ENCODE results near the gene YIPF7.
A peak's percentile ranks its signal among the peaks of the same experiment; 100 is the strongest.

Gene YIPF7

DNA sequence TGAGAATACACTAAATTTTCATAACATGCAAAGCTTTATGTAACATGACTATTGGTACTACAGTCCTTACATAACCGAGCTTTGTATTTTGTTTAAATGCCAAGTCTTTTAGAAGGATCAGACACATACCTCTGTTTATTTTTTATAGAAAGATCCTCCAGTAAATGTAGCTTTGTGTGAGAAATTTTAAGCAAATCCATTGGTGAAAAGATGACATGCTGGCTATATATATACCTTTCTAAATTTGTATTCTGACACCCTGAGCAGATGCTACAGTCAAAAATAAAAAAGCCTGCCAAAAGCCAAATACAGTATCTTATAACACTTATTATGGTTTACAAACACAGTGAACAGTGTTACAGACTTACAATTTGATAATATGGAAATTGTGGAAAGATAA lies at the start of gene YIPF7:
Gene YIPF7 (minus strand): TSS at position 201 of the 400 bp plus-strand sequence. CDS start 1,525 bp downstream, outside the sequence.
- TF ChIP-seq, protein P1, sequence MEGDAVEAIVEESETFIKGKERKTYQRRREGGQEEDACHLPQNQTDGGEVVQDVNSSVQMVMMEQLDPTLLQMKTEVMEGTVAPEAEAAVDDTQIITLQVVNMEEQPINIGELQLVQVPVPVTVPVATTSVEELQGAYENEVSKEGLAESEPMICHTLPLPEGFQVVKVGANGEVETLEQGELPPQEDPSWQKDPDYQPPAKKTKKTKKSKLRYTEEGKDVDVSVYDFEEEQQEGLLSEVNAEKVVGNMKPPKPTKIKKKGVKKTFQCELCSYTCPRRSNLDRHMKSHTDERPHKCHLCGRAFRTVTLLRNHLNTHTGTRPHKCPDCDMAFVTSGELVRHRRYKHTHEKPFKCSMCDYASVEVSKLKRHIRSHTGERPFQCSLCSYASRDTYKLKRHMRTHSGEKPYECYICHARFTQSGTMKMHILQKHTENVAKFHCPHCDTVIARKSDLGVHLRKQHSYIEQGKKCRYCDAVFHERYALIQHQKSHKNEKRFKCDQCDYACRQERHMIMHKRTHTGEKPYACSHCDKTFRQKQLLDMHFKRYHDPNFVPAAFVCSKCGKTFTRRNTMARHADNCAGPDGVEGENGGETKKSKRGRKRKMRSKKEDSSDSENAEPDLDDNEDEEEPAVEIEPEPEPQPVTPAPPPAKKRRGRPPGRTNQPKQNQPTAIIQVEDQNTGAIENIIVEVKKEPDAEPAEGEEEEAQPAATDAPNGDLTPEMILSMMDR (conservative IDR thresholded peaks at IDR 0.05; ENCODE audit: low read depth, low read length) = no peak
- H3K4me3 ChIP-seq (ENCODE audit: low read depth, low read length) = no peak within 1 kb of the TSS
- no peak for DNase-seq (ENCODE audit: low read depth)

DNA sequence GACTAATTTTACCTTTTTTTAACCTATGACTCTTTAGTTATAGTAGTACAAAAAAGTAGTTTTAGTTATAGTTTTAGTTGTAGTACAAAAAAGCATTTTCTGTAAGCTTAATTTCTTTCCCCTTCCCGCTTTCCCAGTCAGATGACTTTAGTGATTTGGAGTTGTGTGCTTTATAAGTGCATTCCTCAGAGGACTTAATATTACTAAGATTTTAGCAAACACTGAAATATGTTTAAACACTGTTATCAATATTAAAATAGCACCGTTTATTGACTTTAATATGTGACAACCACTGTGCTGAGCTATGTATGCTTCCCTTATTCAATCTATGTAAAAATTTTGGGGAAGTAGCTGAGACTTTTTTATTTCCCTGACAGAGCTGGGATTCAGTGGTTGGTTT lies 49.6 kb upstream of the YIPF7 start:
- H3K4me3 ChIP-seq (ENCODE audit: low read depth, low read length) = no peak overlapping the region
- TF ChIP-seq, protein P1 (conservative IDR thresholded peaks at IDR 0.05; ENCODE audit: low read depth, low read length) = no peak
- DNase-seq (ENCODE audit: low read depth) = no peak

DNA sequence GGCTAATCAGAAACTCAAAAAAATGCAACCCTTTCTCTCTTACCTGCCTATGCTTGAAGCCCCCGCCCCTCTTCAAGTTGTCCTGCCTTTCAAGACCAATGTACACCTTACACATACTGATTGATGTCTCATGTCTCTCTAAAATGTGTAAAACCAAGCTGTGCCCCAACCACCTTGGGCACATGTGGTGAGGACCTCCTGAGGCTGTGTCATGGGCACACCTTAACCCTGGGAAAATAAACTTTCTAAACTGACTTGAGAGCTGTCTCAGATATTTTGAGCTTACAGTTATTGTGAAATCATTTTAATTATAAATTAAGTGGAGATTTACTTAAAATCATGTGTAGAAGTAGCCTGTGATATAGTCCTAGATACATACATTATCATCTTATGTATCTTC lies 49.0 kb upstream of the YIPF7 start:
- TF ChIP-seq, protein P1 (conservative IDR thresholded peaks at IDR 0.05; ENCODE audit: low read depth, low read length) = no peak
- no peak overlapping the region for H3K4me3 ChIP-seq (ENCODE audit: low read depth, low read length)
- DNase-seq (ENCODE audit: low read depth) = no peak

DNA sequence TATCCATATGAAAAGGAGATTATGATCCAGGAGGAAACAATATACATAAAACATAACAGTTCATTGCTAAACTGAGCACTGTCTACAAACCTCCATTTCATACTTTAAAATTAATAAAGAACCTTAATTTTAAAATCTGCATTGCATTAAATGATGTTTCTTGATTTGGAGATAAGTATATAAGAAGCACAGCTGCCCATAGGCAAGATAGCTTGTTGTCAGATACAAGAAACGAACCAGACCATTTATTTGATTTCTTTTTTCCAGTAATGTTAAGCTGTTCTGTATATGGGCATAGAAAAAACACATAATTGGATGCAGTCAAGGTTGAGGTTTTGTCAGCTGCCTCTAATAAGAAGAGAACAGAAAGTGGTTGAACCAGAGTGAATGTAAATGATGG lies 33.2 kb upstream of the YIPF7 start:
- no peak overlapping the region for H3K4me3 ChIP-seq (ENCODE audit: low read depth, low read length)
- TF ChIP-seq, protein P1 (conservative IDR thresholded peaks at IDR 0.05; ENCODE audit: low read depth, low read length) = no peak
- no peak for DNase-seq (ENCODE audit: low read depth)

DNA sequence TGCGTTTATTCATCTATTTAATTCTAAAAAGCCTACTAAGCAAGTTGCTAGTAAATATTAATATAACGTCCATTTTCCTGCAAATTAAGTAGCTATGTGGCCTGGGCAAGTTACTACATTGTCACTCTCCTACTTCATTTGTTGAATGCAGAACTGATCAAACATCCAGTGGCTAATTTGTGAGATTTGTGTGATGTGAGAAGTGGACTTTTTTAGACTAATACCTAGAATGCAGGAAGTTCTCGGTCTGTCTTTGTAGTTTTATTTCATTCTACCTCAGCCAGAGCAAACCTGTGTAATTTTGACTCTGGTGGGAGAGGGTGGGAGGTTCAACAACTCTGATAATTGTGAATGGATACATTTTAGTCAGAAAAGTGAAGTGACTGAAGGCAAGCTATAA lies 27.6 kb upstream of the YIPF7 start:
- no peak for DNase-seq (ENCODE audit: low read depth)
- peak overlapping the region; percentile 81 for H3K4me3 ChIP-seq (ENCODE audit: low read depth, low read length)
- TF ChIP-seq, protein P1 (conservative IDR thresholded peaks at IDR 0.05; ENCODE audit: low read depth, low read length) = no peak

DNA sequence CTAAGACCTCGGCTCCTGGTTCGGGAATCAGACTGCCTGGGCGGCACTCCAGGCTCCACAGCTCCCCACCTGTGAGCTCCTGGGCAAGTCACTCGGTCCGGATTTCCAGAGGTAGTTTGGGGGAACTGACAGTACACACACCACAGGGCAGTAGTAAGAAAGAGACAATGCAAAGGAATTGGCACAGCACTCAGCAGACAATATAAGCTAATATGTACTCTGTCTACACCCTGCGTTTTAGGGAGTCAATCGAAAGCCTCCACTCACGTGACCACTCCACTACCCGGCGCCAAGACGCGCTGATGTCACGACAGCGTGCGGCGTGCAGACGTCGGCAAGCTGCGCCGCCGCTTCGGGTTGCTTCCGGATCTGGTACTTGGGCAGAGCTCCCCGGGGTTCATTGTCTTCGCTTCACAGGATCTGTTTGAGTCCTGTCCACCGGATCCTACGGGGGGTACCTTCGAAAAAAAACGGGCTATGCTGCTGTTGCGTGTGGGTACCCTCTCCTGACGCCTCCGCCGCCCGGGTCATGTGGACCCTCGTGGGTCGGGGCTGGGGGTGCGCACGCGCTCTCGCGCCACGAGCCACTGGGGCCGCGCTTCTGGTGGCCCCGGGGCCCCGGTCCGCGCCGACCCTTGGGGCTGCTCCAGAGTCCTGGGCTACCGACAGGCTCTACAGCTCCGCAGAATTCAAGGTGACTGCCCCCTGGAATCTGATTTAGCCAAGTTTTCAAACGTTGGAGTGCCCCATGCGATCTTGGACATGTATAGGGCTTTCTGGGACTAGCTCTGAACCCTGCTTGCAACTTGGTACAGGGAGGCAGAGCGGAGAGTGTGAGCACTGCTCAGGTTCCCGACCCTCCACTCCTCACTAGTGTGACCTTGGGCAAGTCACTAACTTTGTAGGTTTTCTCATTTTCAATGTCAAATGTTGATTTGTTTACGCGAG lies 26.9 kb upstream of the YIPF7 start, which contains the start of gene GUF1:
Gene GUF1 (plus strand): TSS at position 327 of the 948 bp plus-strand sequence. CDS start 203 bp downstream, at position 530.
- TF ChIP-seq, protein P1 (conservative IDR thresholded peaks at IDR 0.05; ENCODE audit: low read depth, low read length) = peak; percentile 13
- peak within 1 kb of the TSS; percentile 81 for H3K4me3 ChIP-seq (ENCODE audit: low read depth, low read length)
- DNase-seq (ENCODE audit: low read depth) = peak; percentile 93
